Thyroid gland (tissue), 4 donors: ENCODE measurements around the gene OTUB1. TPM values are rescaled to one million over a fixed set of nuclear protein-coding genes. Genes with fewer than 3 reads are reported as not detected.

Source experiments
- DNase-seq, 2 donors: peaks; one replicate each; pipeline ENCODE4 v3.0.0-alpha.2; 2019
- H3K27ac ChIP-seq, 3 donors: fragments of 200-600 bp; sonication (generic); 1 replicate in 2 of 3; 2 replicates in 1 of 3; pipeline ENCODE4 v1.5.1; 2016 to 2019; ENCODE audit warnings: mild to moderate bottlenecking in 1 of 3, moderate library complexity in 1 of 3
- H3K27me3 ChIP-seq: fragments of 200-600 bp; sonication (generic); one replicate; pipeline ENCODE4 v1.5.1; 2019
- H3K36me3 ChIP-seq, 2 donors: fragments of 200-600 bp; sonication (generic); one replicate each; pipeline ENCODE4 v1.5.1; 2016 to 2019
- H3K4me1 ChIP-seq, 2 donors: fragments of 200-600 bp; sonication (generic); one replicate each; pipeline ENCODE4 v1.5.1; 2017 to 2019
- H3K4me3 ChIP-seq, 3 donors: fragments of 200-600 bp; sonication (generic); replicated peaks in 1 of 3; 1 replicate in 2 of 3; 2 replicates in 1 of 3; pipeline ENCODE4 v1.5.1; 2016; ENCODE audit warnings: mild to moderate bottlenecking in 1 of 3
- H3K9me3 ChIP-seq: fragments of 200-600 bp; sonication (generic); one replicate; pipeline ENCODE4 v1.5.1; 2017
- POLR2A ChIP-seq, 2 donors: fragments of 450-650 bp; IDR thresholded peaks; one replicate each; pipeline ENCODE4 v1.6.1; 2017; ENCODE audit warnings: antibody characterized with exemption in 2 of 2, mild to moderate bottlenecking in 2 of 2, moderate library complexity in 1 of 2
- WGBS, 2 donors: methylation state at CpG; one replicate each; pipeline ENCODE4 v1.1.5; 2017; 5-methylcytosine and 5-hydroxymethylcytosine counted together
- intact Hi-C: fragments of 100-400 bp; cut with DNase I; formaldehyde crosslinking; loops from one replicate; pipeline ENCODE4 v1.15.1; 2023
- total RNA-seq, 4 donors: library from RNA; depleted of rRNA; stranded (reverse); fragments of >200 nt; gene quantifications; one replicate each; pipeline ENCODE4 v1.2.3, GENCODE V29; 2016
- TF ChIP-seq, protein P1 (sequence below), 6 experiments: fragments of 200-600 bp in 3 of 6; fragments of 450-650 bp in 3 of 6; sonication (generic) in 3 of 6; IDR thresholded peaks; one replicate each; pipeline ENCODE4 v1.5.1; 2016 to 2019; ENCODE audit warnings: antibody characterized with exemption in 6 of 6, mild to moderate bottlenecking in 2 of 6, inconsistent platforms in 1 of 6, moderate library complexity in 1 of 6

OTUB1 gene
- total RNA-seq, 4 donors from 2014 or later, result 62.3 to 130 (median 76.1) TPM

DNA sequence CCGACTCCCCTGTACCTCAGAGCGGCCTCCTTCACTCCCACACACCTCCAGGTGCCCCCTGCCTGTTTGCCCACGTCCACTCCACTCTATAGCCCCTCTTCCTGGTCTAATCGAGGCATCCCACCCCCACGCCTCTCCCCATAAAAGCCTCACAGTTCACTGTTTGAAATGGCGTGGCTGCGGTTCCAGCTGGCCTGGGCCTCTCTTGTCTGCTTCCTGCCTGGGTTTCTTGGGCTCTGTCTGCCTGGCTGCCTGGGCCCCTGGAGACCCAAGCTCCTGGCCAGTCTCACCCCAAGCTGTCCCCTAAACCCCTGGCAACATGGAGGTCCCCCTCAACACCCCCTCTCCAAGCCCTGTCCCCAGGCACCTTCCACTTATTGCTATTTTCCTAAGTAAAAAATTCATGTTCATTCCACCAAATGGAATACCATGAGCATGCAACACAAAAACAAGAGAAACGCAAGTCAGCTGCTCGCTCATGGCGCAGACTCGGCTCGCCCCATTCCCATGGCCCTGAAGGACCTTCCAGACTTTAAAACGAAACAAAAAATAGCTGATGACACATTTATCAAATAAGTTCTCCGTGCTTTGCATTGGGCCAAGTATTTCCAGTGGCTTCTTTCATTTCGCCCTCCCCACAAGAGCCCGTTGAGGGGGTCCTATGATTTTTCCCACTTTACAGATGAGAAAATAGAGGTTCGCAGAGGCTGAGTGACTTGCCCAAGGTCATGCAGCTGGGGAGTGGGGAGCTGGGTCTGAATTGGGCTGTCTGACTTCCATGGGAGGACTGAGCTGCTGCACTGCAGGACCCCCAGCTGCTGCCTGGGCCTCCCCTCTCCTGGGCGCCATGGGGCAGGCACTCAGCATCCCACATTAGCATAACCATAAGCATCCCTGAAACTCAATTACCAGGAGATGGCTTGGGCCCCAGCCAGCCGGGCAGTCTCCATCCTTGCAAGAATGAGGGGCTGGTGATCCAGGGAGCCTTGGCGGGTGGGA is 37.8 kb downstream of the OTUB1 start:
- Histone ChIP-seq H3K27me3 (no peaks in the 10 kb centered on the region), H3K4me3 (no peak overlapping the region), H3K27ac (peak overlapping the region in 1 of 3 donors; percentile 3), H3K36me3 (no peaks in the 10 kb centered on the region), H3K9me3 (no peaks in the 10 kb centered on the region), H3K4me1 (peaks cover 18 to 22% of the 10 kb centered on the region in 2 donors)
- WGBS, 2 donors, result 88 to 89% methylated on average over 20 of the region's 20 CpGs
- intact Hi-C loops, result no loop called here
- TF ChIP-seq, protein P1, sequence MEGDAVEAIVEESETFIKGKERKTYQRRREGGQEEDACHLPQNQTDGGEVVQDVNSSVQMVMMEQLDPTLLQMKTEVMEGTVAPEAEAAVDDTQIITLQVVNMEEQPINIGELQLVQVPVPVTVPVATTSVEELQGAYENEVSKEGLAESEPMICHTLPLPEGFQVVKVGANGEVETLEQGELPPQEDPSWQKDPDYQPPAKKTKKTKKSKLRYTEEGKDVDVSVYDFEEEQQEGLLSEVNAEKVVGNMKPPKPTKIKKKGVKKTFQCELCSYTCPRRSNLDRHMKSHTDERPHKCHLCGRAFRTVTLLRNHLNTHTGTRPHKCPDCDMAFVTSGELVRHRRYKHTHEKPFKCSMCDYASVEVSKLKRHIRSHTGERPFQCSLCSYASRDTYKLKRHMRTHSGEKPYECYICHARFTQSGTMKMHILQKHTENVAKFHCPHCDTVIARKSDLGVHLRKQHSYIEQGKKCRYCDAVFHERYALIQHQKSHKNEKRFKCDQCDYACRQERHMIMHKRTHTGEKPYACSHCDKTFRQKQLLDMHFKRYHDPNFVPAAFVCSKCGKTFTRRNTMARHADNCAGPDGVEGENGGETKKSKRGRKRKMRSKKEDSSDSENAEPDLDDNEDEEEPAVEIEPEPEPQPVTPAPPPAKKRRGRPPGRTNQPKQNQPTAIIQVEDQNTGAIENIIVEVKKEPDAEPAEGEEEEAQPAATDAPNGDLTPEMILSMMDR (IDR thresholded peaks at IDR 0.05), result no peak
- no peak for TF ChIP-seq POLR2A (IDR thresholded peaks at IDR 0.05)
- DNase-seq, result no peak

DNA sequence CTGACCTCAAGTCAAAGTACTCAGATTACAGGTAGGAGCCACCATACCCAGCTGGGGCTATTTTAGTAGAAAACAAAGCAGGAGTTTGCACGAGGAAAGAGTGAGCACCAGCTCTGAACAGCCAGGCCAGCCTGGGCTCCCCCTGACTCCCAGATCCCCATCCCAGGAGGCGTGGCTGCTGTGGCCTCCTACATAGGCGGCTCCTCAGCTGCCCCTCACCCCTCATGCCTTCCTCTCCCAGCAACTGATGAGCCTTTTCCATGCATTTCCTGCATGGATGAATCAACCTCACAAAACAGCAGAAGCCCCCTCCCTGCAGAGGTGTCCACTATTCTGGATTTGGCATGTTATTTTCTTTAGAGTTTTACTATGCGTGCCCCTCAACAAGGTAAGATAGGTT is 39.0 kb downstream of the OTUB1 start:
- Histone ChIP-seq H3K4me3 (no peak overlapping the region), H3K9me3 (no peaks in the 10 kb centered on the region), H3K4me1 (peaks cover 14 to 16% of the 10 kb centered on the region in 2 donors), H3K36me3 (no peaks in the 10 kb centered on the region), H3K27me3 (no peaks in the 10 kb centered on the region), H3K27ac (no peak overlapping the region)
- no peak for DNase-seq
- intact Hi-C loops, result no loop called here
- WGBS, 2 donors, result 81 to 87% methylated on average over 3 to 4 of the region's 4 CpGs
- no peak for TF ChIP-seq POLR2A (IDR thresholded peaks at IDR 0.05)
- TF ChIP-seq, protein P1 (IDR thresholded peaks at IDR 0.05), result no peak

DNA sequence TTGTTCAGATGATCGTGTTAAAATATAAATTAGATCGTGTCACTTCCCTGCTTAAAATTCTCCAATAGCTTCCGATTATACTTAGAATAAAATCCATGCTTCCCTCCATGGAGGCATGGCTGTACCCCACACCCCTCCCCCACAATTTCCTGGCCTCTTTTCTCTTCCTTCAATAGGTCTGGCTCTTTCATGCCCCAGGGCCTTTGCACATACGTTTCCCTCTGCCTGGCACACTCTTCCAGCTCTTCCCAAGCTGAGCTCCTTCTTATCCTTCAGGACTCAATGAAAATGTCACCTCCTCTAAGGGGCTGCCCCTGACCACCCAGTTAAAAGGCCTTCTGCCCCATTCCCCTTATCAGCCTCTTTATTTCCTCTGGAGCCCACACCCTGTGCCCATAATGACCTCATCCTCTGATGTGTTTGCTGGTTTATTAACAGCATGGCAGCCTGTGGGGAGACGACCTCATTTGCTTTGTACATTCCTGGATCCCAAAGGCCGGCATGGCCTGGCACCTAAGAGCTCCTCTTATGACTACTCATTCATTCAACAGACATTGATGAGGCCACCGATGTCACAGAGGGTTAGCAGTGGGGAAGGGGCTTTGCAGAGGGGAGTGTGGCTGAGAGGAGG is 40.5 kb downstream of the OTUB1 start:
- H3K27me3 ChIP-seq, result no peaks in the 10 kb centered on the region
- WGBS, 2 donors, result 78 to 89% methylated on average over 7 of the region's 7 CpGs
- H3K4me1 ChIP-seq, result peaks cover 25% of the 10 kb centered on the region in 2 donors
- no peaks in the 10 kb centered on the region for H3K36me3 ChIP-seq
- no peaks in the 10 kb centered on the region for H3K9me3 ChIP-seq
- TF ChIP-seq, protein P1 (IDR thresholded peaks at IDR 0.05), result no peak
- TF ChIP-seq POLR2A (IDR thresholded peaks at IDR 0.05), result no peak
- H3K27ac ChIP-seq, result no peak overlapping the region
- H3K4me3 ChIP-seq, result no peak overlapping the region
- DNase-seq, result no peak
- intact Hi-C loops, result no loop called here

DNA sequence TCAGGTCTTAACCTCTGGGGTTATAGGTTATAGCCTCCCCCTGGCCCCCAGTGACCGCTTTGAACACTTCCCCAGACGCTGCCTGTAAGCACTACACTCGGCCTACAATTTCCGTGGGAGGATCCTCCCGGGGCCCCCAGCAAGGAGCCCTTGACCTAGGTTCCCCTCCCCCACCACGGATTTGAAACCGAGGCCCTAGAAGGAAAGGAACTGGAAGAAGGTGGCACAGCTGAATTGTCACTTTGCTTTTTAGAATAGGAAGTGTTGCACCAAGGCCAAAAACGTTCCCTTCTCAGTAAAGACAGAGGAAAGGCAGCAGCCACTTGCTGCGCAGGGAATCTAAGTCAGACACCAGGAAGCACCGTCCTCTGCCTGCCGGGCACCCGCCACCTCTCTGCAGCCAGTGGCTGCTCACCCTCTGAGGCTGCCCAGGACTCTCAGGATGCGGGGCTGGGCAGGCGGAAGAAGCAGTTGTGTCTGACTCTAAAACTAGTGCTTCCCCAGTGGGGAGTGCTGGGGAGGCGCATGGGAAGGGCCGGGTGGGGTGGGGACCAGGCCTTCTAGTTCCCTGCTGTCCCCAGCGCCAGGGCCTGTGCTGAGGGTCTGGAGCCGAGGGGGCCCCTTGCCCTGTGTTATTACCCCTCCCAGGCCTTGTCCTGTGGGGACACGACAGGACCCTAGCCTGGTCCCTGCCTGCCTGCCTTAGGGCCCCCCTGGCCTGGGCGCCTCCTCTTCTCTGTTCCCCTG is 41.6 kb downstream of the OTUB1 start:
- Histone ChIP-seq H3K27me3 (no peaks in the 10 kb centered on the region), H3K36me3 (no peaks in the 10 kb centered on the region), H3K4me3 (no peak overlapping the region), H3K4me1 (peaks cover 25 to 29% of the 10 kb centered on the region in 2 donors), H3K27ac (no peak overlapping the region), H3K9me3 (no peaks in the 10 kb centered on the region)
- no peak for TF ChIP-seq POLR2A (IDR thresholded peaks at IDR 0.05)
- TF ChIP-seq, protein P1 (IDR thresholded peaks at IDR 0.05), result no peak
- DNase-seq, result no peak
- whole genome bisulfite sequencing, 2 donors, result 50 to 52% methylated on average over 9 to 18 of the region's 20 CpGs
- intact Hi-C loops, result no loop called here
